HG03432 (cell line): Measurements from ENCODE around the gene PRKCH.
A peak's percentile ranks its signal among the peaks of the same experiment; 100 is the strongest.

Experiments used
- ATAC-seq: cut with Tn5 transposase; IDR thresholded peaks from one replicate; pipeline ENCODE4 v1.9.1; 2021; ENCODE audit warnings: mild to moderate bottlenecking, moderate library complexity; ENCODE audit not compliant: unreplicated experiment

Gene PRKCH

DNA sequence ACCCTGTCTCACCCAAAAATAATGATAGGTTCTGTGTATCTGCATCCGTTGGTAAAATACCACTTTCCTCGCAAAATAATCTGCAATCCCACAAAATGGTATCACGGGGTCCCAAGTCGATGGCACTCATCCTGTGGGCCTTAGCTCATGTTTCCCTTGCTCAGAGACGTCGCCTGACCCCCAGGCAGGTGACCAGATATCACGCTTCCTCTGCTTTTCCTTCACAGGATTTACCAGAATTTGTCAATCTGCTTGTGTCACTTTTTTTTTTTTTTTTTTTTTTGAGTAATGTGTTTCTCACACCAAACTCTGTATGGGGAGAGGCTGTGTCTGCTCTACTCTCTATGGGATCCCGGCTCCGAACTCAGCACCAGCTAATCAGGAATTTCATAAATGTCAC, 162.7 kb downstream of the PRKCH start:
- ATAC-seq: no peak

- ATAC-seq: no peak
Observed at GRCh38 chr14:61484826-61485584, 163.6 kb downstream of the PRKCH start.

DNA sequence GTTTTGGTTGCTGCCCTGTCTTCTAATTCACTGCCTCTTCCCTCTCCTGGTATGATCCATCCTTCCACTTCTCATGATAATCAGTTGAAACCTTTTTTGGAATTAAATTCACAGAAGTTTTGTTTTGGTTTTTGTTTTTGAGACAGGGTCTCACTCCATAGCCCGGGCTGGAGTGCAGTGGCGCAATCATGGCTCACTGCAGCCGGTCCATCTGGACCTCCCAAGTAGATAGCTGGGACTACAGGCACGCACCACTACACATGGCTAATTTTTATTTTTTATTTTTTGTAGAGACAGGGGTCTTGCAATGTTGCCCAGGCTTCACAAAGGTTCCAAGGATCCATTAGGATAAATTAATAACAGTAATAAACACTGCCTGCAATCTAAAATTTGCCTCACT, 164.3 kb downstream of the PRKCH start:
- ATAC-seq: no peak

GRCh38 chr14:61486930-61487495, 165.6 kb downstream of the PRKCH start:
- no peak for ATAC-seq

DNA sequence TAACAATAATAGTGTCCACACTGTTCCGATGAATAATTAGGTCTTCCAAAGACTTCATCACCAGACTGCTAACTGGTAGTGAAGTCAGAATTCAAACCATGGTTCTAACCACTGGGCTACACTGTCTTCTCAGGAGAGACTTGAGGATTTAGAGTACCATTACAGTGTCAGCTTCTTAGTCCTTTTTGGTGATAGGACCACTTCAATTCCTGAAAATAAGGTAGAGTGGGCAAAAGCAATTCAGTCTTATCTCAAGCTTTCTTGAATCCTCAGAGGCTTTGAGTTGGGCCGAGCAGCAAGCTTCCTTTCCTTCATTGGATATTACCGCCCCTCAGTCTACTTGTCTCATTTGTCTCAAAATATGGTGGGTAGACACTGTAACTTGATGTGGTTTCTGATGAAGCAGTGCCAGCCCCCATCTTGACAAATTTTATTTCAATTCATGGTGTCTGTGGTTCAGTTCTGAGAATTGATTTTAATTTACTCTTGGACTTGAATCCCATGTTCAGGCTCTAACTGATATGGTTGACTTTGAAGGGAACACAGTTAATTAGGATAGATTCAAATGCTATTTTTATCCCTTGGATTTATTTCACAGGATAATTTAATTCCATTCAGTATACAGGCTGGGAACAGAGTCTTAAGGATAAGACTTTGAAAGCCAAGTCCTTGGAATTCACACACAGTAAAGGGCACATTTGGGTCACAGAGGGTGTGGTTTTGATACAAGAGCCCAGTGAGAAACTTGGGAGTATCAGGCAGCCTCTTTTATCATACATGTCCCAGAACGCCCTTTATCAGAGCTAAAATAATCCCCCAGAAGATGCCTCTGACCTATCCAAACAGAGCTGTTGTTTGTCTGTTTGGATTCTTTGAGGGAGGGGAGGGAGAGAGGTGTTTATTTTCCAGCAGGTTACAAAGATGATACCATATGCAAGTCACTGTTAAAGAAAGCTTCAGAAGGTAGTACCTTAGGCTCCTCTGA, 167.3 kb downstream of the PRKCH start:
- ATAC-seq: no peak

- ATAC-seq: no peak
Observed at GRCh38 chr14:61489512-61489911, 168.1 kb downstream of the PRKCH start.

DNA sequence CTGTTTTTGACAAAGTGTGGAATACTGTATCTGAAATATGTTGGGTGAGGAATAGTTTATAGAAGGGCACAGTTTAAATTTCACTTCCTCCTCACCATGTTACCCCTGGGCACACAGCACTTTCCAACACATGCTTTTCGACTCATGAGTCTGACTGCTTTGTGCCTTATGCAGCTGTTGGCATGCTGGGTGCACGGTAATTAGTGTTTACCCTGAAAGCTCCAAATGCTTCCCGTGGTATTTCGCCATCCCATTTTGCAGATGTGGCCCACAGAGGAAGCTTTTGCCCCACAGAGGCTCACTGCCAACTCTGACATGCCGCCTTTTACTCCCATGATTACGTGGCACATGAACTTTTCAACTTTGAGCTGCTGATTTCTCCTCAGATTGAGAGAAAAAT, 168.6 kb downstream of the PRKCH start:
- ATAC-seq: no peak

GRCh38 chr14:61491224-61491623, 169.8 kb downstream of the PRKCH start:
- ATAC-seq: no peak

- no peak for ATAC-seq
Observed at GRCh38 chr14:61491876-61492434, 170.6 kb downstream of the PRKCH start.

GRCh38 chr14:61492474-61492873, 171.1 kb downstream of the PRKCH start:
- ATAC-seq: no peak

- ATAC-seq: no peak
Observed at GRCh38 chr14:61493239-61493638, 171.9 kb downstream of the PRKCH start.

DNA sequence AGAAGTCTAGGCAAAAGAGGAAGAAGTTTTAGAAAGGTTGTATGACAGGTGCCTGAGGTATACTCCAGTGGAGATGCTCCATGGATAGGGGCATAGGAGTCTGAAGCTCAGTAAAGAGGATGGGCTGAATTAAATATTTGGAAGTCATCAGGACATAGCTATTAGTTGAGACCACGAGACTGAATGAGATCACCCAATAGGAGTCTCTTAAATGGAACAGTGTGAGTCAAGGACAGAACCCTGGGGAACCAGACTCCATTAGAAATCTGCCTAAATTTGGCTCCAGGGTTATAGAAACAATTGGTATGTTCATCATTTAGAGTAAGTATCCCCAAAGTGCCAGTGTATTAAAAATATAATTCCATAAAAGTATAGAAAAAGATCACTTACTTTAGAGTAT, 172.6 kb downstream of the PRKCH start:
- ATAC-seq: no peak

DNA sequence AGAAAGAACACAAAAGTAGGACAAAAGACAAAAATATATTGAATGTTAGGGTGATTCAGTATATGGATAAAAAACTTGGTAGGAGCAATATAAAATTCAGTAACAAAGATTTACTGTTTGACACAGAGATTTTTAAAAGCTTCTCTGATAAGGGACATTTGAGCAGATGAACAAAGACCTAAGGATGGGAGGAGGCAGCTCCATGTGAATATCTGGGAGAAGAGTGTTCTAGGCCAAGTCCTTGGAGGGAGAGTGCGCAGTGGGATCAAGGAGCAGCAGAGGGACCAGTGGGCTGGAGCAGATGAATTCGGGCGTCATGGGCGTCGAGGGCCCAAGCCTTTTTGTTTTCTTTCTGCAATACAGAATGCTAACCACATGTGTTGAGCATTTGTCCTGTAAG, 174.4 kb downstream of the PRKCH start:
- ATAC-seq: no peak

GRCh38 chr14:61498303-61498702, 176.9 kb downstream of the PRKCH start:
- no peak for ATAC-seq

DNA sequence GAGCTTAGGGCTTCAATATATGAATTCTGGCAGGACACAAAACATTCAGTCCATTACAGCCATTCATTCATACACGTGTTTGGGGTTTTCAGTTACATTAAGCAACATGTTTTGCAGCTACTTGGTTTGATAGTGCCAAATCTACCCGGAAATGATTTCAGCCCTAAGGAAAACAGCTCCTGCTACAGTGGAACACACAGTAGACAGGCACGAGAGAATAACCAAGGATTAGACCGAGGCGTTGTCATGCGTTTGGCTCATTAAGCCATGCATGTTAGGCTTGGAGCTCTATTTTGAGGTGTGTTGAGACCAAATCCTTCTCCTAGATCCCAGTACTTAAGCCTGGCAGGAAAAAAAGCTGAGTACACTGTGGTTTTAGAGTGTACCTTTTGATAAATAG, 177.4 kb downstream of the PRKCH start:
- no peak for ATAC-seq

GRCh38 chr14:61499991-61500390, 178.6 kb downstream of the PRKCH start:
- ATAC-seq: no peak

GRCh38 chr14:61501714-61502458, 180.5 kb downstream of the PRKCH start:
- no peak for ATAC-seq

GRCh38 chr14:61502459-61503093, 181.2 kb downstream of the PRKCH start:
- peak; percentile 31 for ATAC-seq

DNA sequence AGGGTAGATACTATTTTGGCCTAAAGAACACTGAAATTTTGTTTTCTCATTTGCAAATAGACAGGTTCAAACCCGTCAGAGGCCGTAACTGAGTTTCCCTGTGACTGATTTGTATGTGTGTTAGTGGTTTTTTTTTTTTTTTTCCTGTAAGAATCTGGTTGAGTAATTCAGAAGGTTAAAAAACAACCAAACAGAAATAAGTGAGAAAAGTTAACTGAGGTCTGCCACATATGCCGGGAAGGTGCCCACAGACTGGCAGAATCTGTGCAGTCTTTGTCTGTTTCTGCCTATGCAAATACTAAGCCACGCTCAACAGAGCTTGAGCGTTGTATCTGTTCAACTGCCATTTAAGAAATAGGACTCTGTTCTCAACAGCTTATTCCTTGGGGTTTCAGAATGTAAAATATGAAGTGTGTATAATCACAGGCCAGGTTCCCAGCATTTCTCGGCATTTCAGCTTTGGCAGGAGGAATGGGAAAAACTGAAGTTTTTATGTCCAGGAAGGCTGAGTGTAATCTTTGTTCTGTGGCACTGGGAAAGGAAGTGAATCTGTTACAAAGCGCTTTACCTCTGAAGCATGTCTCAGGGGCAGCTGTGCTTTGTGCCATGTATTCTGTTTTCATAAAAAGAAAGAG, 181.9 kb downstream of the PRKCH start:
- ATAC-seq: peak; percentile 86

DNA sequence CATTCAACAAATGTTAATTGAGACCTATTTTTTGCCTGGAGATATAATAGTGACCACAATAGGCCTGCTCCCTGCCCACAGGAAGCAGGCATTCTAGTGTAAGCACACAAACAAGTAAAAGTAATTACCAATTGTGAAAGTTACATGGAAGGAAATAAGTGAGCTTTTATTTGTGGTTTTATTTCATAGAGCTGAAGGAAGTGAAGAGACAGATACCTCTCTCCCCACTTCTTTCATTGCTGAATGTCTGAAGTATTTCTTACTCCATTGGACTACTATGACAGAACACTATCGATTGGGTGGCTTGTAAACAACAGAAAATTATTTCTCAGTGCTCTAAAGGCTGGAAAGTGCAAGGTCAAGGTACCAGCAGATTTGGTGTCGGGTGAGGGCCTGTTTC, 183.5 kb downstream of the PRKCH start:
- no peak for ATAC-seq
